HAP-1 (cell line): ENCODE data around the gene WIPF3.

Experiments used
- DNase-seq, 2 experiments: peaks; one replicate each; pipeline ENCODE4 v3.0.0-alpha.2; 2016 to 2020; ENCODE audit warnings: low spot score in 2 of 2
- H3K27me3 ChIP-seq: fragments of 250-450 bp; sonication (Bioruptor Pico); 2 replicates; pipeline ENCODE4 v1.5.1; 2020; ENCODE audit warnings: low read depth, mild to moderate bottlenecking, moderate library complexity
- H3K36me3 ChIP-seq: fragments of 250-450 bp; sonication (Bioruptor Pico); replicated peaks from 2 replicates; pipeline ENCODE4 v1.5.1; 2020; ENCODE audit warnings: mild to moderate bottlenecking
- H3K4me1 ChIP-seq: fragments of 250-450 bp; sonication (Bioruptor Pico); 2 replicates; pipeline ENCODE4 v1.5.1; 2020; ENCODE audit warnings: mild to moderate bottlenecking
- H3K4me3 ChIP-seq: fragments of 250-450 bp; sonication (Bioruptor Pico); 2 replicates; pipeline ENCODE4 v1.5.1; 2020; ENCODE audit warnings: mild to moderate bottlenecking, moderate library complexity
- H3K9me3 ChIP-seq: fragments of 250-450 bp; sonication (Bioruptor Pico); 2 replicates; pipeline ENCODE4 v1.5.1; 2020; ENCODE audit warnings: mild to moderate bottlenecking, moderate library complexity
- in situ Hi-C: fragments of 300-500 bp; cut with MboI; formaldehyde crosslinking; loops from 3 replicates; pipeline ENCODE4 v1.14.3; 2020; ENCODE audit warnings: low sequenced_read_pairs, inconsistent platforms, mixed read lengths

Gene WIPF3

DNA sequence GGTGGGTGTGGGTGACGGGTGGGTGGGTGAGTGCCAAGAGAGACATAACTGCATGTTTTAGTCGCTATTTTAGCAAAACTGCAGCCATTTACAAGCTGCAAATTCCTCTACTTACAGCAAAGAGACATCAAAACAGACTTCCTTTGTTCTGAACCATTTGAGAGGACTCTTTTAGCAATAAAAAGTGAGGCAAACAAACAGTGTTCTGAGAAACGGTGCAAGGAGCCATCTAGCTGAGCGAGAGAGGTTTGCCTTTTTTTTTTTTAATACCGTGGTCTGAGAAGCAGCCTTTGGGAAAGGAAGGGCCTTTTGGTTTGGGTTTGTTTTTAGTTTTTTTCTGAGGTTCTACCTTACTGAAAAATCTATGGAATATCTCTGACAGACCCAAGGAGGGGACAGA, 120.4 kb downstream of the WIPF3 start:
- in situ Hi-C loops, result no loop called here

DNA sequence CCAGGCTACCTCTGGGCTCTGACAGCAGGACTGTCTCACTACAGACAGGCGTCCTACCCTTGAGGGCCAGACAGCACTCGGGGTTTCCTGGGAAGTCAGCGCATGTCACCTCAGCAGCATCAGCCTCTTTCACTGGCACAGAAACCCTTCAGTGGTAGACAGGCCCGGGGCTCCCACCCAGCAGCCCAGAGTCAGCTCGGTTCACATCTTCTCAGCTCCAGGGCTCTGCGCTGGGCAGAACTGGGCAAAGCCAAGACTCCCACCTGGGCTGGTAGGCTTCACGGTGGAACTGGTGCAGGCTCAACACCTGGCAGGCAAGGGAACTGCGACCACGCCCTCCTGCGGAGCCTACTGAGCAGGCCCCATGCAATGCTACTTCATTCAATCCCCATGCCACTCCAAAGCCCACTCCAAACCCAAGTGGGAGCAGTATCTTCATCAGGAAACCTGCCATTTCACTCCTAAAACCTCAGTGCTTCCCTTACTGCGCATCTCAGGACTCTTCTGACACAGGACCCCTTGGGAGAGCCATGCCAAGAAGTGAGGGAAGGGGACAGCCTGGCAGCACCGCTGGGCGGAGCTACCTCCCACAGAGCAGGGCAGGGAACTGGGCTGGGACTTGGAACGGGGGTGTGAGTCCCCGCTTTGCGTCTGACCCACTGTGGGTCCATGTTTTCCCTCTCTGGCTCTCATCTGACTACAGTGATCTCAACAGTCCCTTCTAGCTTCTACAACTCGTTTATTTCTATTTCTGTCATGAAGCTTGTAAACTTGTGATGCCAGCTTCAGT, 122.9 kb downstream of the WIPF3 start:
- no peaks in the 10 kb centered on the region for H3K4me1 ChIP-seq
- no peaks in the 10 kb centered on the region for H3K27me3 ChIP-seq
- H3K9me3 ChIP-seq, result no peaks in the 10 kb centered on the region
- in situ Hi-C loops, result no loop called here
- no peak for DNase-seq
- peaks cover 49% of the 10 kb centered on the region for H3K36me3 ChIP-seq
- H3K4me3 ChIP-seq, result no peak overlapping the region

More for the DNA sequence above, 120.4 kb downstream of the WIPF3 start:
- Histone ChIP-seq H3K27me3 (no peaks in the 10 kb centered on the region), H3K36me3 (peaks cover 57% of the 10 kb centered on the region), H3K9me3 (no peaks in the 10 kb centered on the region), H3K4me1 (no peaks in the 10 kb centered on the region), H3K4me3 (no peak overlapping the region)
- DNase-seq, result no peak

DNA sequence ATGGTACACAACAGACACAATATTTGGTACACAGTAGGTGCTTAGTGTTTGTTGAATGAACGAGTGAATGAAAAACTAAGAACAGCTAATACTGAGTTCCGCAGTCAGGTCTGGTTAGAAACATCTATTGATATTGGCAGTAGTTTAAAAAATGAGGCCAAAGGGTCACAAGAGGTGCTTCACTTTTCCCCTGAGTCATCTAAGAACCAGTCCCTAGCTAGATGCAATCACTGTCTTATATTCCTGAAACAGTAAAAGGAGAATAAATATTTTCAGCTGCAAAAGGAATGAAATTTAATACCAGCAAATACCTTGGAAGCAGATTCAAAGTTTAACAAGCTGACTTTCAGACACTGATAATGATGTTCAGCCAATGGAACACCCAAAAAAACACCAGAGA, 128.8 kb downstream of the WIPF3 start:
- Histone ChIP-seq H3K27me3 (no peaks in the 10 kb centered on the region), H3K4me1 (no peaks in the 10 kb centered on the region), H3K36me3 (peaks cover 86% of the 10 kb centered on the region), H3K4me3 (no peak overlapping the region), H3K9me3 (no peaks in the 10 kb centered on the region)
- in situ Hi-C loops, result no loop called here
- DNase-seq, result no peak

DNA sequence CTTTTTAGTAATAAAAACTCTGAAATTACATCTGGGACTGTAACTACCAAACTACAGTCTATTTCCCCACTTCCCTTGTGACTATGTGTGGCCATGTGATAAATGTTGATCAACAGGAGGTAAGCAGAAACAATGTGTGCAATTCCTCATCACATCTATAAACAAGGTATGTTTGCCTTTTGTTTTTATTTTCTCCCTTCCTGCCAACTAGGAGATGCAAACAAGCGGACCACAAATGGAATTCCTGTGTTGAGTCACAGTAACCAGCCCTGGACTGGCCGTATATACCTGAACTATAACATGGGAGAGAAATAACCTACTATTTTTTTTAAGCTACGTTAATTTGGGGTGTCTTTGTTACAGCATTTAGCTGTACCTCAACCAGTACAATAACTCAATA, 130.8 kb downstream of the WIPF3 start:
- in situ Hi-C loops, result no loop called here
- H3K9me3 ChIP-seq, result no peaks in the 10 kb centered on the region
- H3K27me3 ChIP-seq, result no peaks in the 10 kb centered on the region
- H3K36me3 ChIP-seq, result peaks cover 88% of the 10 kb centered on the region
- no peak for DNase-seq
- H3K4me1 ChIP-seq, result no peaks in the 10 kb centered on the region
- no peak overlapping the region for H3K4me3 ChIP-seq

DNA sequence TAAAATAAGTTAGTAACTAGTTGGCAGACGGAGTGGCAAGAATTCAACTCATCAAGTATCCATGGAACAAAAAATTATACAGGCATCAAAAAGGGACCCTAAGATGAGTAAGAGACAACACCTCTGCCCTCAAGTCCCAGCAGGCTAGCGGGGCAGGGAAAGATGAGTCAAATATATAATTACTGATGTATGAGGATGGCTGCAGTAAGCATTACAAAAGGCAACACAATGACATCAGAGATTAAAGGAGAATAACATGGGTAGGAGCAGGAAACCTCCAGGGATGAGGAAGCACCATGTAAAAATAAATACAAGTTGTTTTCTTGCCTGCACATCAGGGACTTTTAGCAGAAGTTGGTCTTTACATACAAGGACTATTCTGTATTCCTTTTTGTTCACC, 133.9 kb downstream of the WIPF3 start:
- no peak for DNase-seq
- H3K4me3 ChIP-seq, result no peak overlapping the region
- H3K36me3 ChIP-seq, result peaks cover 91% of the 10 kb centered on the region
- H3K27me3 ChIP-seq, result no peaks in the 10 kb centered on the region
- no peaks in the 10 kb centered on the region for H3K4me1 ChIP-seq
- in situ Hi-C loops, result no loop called here
- H3K9me3 ChIP-seq, result no peaks in the 10 kb centered on the region

GRCh38 chr7:29945259-29945809, 139.0 kb downstream of the WIPF3 start:
- H3K27me3 ChIP-seq, result no peaks in the 10 kb centered on the region
- DNase-seq, result no peak
- no peaks in the 10 kb centered on the region for H3K9me3 ChIP-seq
- in situ Hi-C loops, result no loop called here
- H3K36me3 ChIP-seq, result peaks cover 79% of the 10 kb centered on the region
- H3K4me3 ChIP-seq, result no peak overlapping the region
- H3K4me1 ChIP-seq, result no peaks in the 10 kb centered on the region

- peaks cover 79% of the 10 kb centered on the region for H3K36me3 ChIP-seq
- peak; percentile 37 to 64 for DNase-seq
- no peaks in the 10 kb centered on the region for H3K27me3 ChIP-seq
- no peak overlapping the region for H3K4me3 ChIP-seq
- in situ Hi-C loops, result no loop called here
- no peaks in the 10 kb centered on the region for H3K4me1 ChIP-seq
- no peaks in the 10 kb centered on the region for H3K9me3 ChIP-seq
Observed at GRCh38 chr7:29946428-29947186, 140.3 kb downstream of the WIPF3 start.

GRCh38 chr7:29948587-29948986, 142.3 kb downstream of the WIPF3 start:
- no peaks in the 10 kb centered on the region for H3K9me3 ChIP-seq
- H3K4me3 ChIP-seq, result no peak overlapping the region
- in situ Hi-C loops, result no loop called here
- no peaks in the 10 kb centered on the region for H3K4me1 ChIP-seq
- H3K27me3 ChIP-seq, result no peaks in the 10 kb centered on the region
- no peak for DNase-seq
- H3K36me3 ChIP-seq, result peaks cover 74% of the 10 kb centered on the region

GRCh38 chr7:29950480-29950879, 144.2 kb downstream of the WIPF3 start:
- H3K4me3 ChIP-seq, result no peak overlapping the region
- H3K36me3 ChIP-seq, result peaks cover 72% of the 10 kb centered on the region
- H3K9me3 ChIP-seq, result no peaks in the 10 kb centered on the region
- in situ Hi-C loops, result loop anchor here (10.0 kb wide), 1 partner anchor 114 kb away; no protein-coding TSS in a partner anchor
- no peak for DNase-seq
- H3K27me3 ChIP-seq, result no peaks in the 10 kb centered on the region
- H3K4me1 ChIP-seq, result no peaks in the 10 kb centered on the region

- H3K9me3 ChIP-seq, result no peaks in the 10 kb centered on the region
- H3K27me3 ChIP-seq, result no peaks in the 10 kb centered on the region
- no peaks in the 10 kb centered on the region for H3K4me1 ChIP-seq
- DNase-seq, result no peak
- in situ Hi-C loops, result loop anchor here (10.0 kb wide), 1 partner anchor 114 kb away; no protein-coding TSS in a partner anchor
- no peak overlapping the region for H3K4me3 ChIP-seq
- H3K36me3 ChIP-seq, result peaks cover 71% of the 10 kb centered on the region
Observed at GRCh38 chr7:29951206-29951605, 144.9 kb downstream of the WIPF3 start.

DNA sequence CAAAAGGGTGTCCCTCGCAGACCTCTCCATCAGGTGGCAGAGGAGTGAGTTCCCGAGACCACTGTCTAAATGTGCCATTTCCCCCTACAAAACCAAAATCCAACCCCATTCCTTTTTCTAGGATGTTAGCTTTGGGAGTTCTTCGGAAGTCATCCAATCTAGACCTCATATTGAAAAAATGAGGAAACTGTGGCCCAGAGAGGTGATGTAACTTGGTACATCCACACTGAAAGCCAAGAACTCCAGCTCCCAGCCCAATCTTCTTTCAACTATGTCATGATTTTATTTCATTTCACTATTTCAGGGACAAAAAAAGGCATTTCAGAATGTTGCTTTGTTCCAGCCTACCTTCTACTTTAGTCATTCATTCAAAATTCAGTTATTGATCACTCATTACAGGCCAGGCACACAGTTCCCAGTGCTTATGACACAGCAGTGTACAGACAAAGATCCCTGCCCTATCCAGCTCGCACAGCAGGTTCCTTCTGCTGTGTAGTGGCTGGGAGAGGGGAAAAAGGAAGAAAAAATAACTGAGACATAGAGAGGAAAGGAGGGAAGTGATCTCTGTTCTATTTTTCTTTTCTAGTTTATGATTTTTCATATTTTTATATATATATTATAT, 147.5 kb downstream of the WIPF3 start:
- in situ Hi-C loops, result loop anchor here (10.0 kb wide), 1 partner anchor 111 kb away; no protein-coding TSS in a partner anchor
- no peak for DNase-seq
- no peaks in the 10 kb centered on the region for H3K9me3 ChIP-seq
- H3K4me3 ChIP-seq, result no peak overlapping the region
- no peaks in the 10 kb centered on the region for H3K27me3 ChIP-seq
- no peaks in the 10 kb centered on the region; the same call in 1 of the 2 replicates for H3K4me1 ChIP-seq
- H3K36me3 ChIP-seq, result peaks cover 51% of the 10 kb centered on the region

GRCh38 chr7:29955075-29955792, 148.9 kb downstream of the WIPF3 start:
- in situ Hi-C loops, result loop anchor here (10.0 kb wide), 1 partner anchor 110 kb away; no protein-coding TSS in a partner anchor
- no peaks in the 10 kb centered on the region for H3K27me3 ChIP-seq
- no peak for DNase-seq
- no peaks in the 10 kb centered on the region for H3K9me3 ChIP-seq
- H3K4me1 ChIP-seq, result no peaks in the 10 kb centered on the region; the same call in 1 of the 2 replicates
- peaks cover 45% of the 10 kb centered on the region for H3K36me3 ChIP-seq
- no peak overlapping the region for H3K4me3 ChIP-seq
